Activated T-helper 17 cell treated with anti-CD3 and anti-CD28 coated beads, Interleukin-2, amount 50 U/mL, for 72 hours (primary cell): ENCODE results near the gene NDC1. TPM values are rescaled to one million over a fixed set of nuclear protein-coding genes. Genes with fewer than 3 reads are reported as not detected.

ENCODE experiments used
- ATAC-seq: fragments of 150-1000 bp; cut with Tn5 transposase; replicated peaks from 2 replicates; pipeline ENCODE4 v1.10.0; 2021; ENCODE audit warnings: mild to moderate bottlenecking, moderate library complexity
- H3K27ac Mint-ChIP-seq: one replicate; pipeline ENCODE4 v1.8.0; 2022; ENCODE audit warnings: mixed read lengths
- H3K27me3 Mint-ChIP-seq: one replicate; pipeline ENCODE4 v1.8.0; 2022; ENCODE audit warnings: mixed read lengths
- H3K36me3 Mint-ChIP-seq: one replicate; pipeline ENCODE4 v1.8.0; 2022; ENCODE audit warnings: low read depth, mild to moderate bottlenecking, mixed read lengths
- H3K4me1 Mint-ChIP-seq: one replicate; pipeline ENCODE4 v1.8.0; 2022; ENCODE audit warnings: mixed read lengths
- H3K4me3 Mint-ChIP-seq: one replicate; pipeline ENCODE4 v1.8.0; 2022; ENCODE audit warnings: mild to moderate bottlenecking, mixed read lengths
- H3K9me3 Mint-ChIP-seq: one replicate; pipeline ENCODE4 v1.8.0; 2022; ENCODE audit warnings: mixed read lengths
- total RNA-seq, 2 donors: library from RNA; stranded (reverse); gene quantifications; one replicate each; pipeline ENCODE4 v1.2.3, GENCODE V29; 2022

Gene NDC1
- total RNA-seq, 2 donors from 2014 or later: 23.3 to 44.5 TPM

GRCh38 chr1:53735681-53736080 lies 102.4 kb downstream of the NDC1 start:
- no peaks in the 10 kb centered on the region for H3K4me1 Mint-ChIP-seq
- H3K27me3 Mint-ChIP-seq: peaks cover 28% of the 10 kb centered on the region
- ATAC-seq: no peak
- H3K36me3 Mint-ChIP-seq: no peaks in the 10 kb centered on the region
- no peak overlapping the region for H3K4me3 Mint-ChIP-seq
- no peaks in the 10 kb centered on the region for H3K9me3 Mint-ChIP-seq
- H3K27ac Mint-ChIP-seq: no peak overlapping the region

DNA sequence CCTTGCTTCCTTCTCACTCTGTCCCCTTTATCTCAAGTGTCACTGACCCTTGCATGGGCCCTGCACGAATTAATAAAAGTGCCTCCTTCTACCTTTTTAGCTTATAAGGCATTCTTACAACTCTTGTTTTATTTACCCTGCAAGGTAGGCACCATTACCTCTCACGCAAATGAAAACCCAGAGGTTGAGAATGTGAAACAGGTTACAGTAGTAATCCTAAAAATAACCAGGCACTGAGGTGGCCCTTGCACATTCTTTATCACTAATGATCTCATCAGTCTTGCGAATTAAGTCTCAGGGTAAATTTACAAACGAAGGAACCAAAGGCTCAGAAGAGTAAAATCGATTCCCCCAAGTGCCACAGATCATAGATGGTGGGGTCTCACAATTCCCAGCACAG lies 102.8 kb downstream of the NDC1 start:
- Mint-ChIP-seq H3K27ac (no peak overlapping the region), H3K4me3 (no peak overlapping the region), H3K27me3 (peaks cover 28% of the 10 kb centered on the region), H3K9me3 (no peaks in the 10 kb centered on the region), H3K4me1 (no peaks in the 10 kb centered on the region), H3K36me3 (no peaks in the 10 kb centered on the region)
- ATAC-seq: no peak

- Mint-ChIP-seq H3K4me1 (no peaks in the 10 kb centered on the region), H3K9me3 (no peaks in the 10 kb centered on the region), H3K36me3 (no peaks in the 10 kb centered on the region), H3K27me3 (peaks cover 28% of the 10 kb centered on the region), H3K27ac (no peak overlapping the region), H3K4me3 (no peak overlapping the region)
- no peak for ATAC-seq
Observed at GRCh38 chr1:53734650-53735211, 103.4 kb downstream of the NDC1 start.

DNA sequence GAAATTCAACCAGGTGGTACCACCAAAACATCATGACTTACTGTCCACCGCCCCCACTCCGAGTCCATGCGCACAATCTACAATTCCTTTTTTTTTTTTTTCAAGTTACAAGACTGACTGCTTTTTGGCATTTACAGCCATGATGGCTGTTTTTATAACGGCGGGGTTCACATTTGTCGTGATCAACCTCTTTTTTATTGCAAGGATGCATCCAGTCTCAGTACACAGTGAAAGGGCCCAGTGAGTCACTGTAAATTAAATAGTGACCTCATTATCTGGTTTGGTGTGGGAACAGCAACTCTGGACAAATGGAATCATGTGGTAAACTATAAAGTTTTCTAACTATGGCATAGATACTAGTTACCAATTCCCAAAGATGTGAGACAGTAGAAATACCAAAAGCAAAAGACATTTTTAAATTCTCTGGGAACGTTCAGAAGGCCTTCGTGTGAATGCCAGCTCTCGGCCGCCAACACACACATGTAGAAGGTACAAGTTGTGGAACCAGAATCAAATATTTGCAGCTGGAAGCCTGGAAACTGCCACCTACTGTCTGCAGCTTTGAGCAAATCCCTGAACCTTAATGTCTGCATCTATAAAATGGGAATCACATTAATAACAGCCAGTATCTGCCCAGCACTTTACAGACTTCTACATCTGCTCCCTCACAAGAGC lies 104.0 kb downstream of the NDC1 start:
- H3K27ac Mint-ChIP-seq: no peak overlapping the region
- H3K9me3 Mint-ChIP-seq: no peaks in the 10 kb centered on the region
- H3K4me1 Mint-ChIP-seq: no peaks in the 10 kb centered on the region
- no peak overlapping the region for H3K4me3 Mint-ChIP-seq
- no peaks in the 10 kb centered on the region for H3K36me3 Mint-ChIP-seq
- H3K27me3 Mint-ChIP-seq: peaks cover 28% of the 10 kb centered on the region
- no peak for ATAC-seq

DNA sequence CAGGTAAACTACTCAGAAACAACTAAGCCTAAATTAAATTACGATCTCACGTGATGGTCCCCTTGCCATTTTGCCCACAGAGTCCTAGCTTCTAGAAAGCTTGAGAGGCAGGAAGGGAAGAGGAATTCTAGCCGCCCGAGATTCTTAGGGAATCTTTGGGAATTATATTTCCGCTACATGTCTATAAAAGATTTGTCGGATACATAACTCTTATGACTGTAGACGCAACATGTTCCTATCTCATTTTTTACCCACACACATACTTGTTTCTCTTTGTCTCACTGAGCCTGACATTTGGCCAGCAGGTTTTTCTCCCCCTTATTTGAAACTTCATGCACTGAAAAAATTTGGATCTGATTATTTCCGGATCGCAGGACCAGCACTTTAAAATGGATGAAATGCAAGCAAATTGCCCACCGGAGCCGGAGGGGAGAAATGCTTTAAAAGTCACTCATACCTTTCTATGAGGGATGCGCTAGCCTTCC lies 104.6 kb downstream of the NDC1 start:
- Mint-ChIP-seq H3K36me3 (no peaks in the 10 kb centered on the region), H3K27me3 (peaks cover 28% of the 10 kb centered on the region), H3K9me3 (no peaks in the 10 kb centered on the region), H3K4me3 (no peak overlapping the region), H3K4me1 (no peaks in the 10 kb centered on the region), H3K27ac (no peak overlapping the region)
- ATAC-seq: no peak

GRCh38 chr1:53732912-53733317 lies 105.2 kb downstream of the NDC1 start:
- H3K27ac Mint-ChIP-seq: no peak overlapping the region
- no peaks in the 10 kb centered on the region for H3K9me3 Mint-ChIP-seq
- H3K4me3 Mint-ChIP-seq: no peak overlapping the region
- H3K4me1 Mint-ChIP-seq: no peaks in the 10 kb centered on the region
- no peak for ATAC-seq
- no peaks in the 10 kb centered on the region for H3K36me3 Mint-ChIP-seq
- H3K27me3 Mint-ChIP-seq: peaks cover 28% of the 10 kb centered on the region

GRCh38 chr1:53732409-53732808 lies 105.7 kb downstream of the NDC1 start:
- no peak overlapping the region for H3K27ac Mint-ChIP-seq
- no peak for ATAC-seq
- no peaks in the 10 kb centered on the region for H3K36me3 Mint-ChIP-seq
- no peaks in the 10 kb centered on the region for H3K4me1 Mint-ChIP-seq
- peaks cover 28% of the 10 kb centered on the region for H3K27me3 Mint-ChIP-seq
- no peak overlapping the region for H3K4me3 Mint-ChIP-seq
- no peaks in the 10 kb centered on the region for H3K9me3 Mint-ChIP-seq

- H3K27me3 Mint-ChIP-seq: peaks cover 28% of the 10 kb centered on the region
- no peak for ATAC-seq
Observed at GRCh38 chr1:53731779-53732305, 106.3 kb downstream of the NDC1 start.

GRCh38 chr1:53731043-53731600 lies 107.0 kb downstream of the NDC1 start:
- no peak overlapping the region for H3K4me3 Mint-ChIP-seq
- no peaks in the 10 kb centered on the region for H3K4me1 Mint-ChIP-seq
- H3K9me3 Mint-ChIP-seq: no peaks in the 10 kb centered on the region
- H3K27me3 Mint-ChIP-seq: peaks cover 24% of the 10 kb centered on the region
- ATAC-seq: no peak
- H3K27ac Mint-ChIP-seq: no peak overlapping the region
- no peaks in the 10 kb centered on the region for H3K36me3 Mint-ChIP-seq

More at GRCh38 chr1:53731779-53732305, 106.3 kb downstream of the NDC1 start:
- no peak overlapping the region for H3K4me3 Mint-ChIP-seq
- no peak overlapping the region for H3K27ac Mint-ChIP-seq
- no peaks in the 10 kb centered on the region for H3K9me3 Mint-ChIP-seq
- H3K4me1 Mint-ChIP-seq: no peaks in the 10 kb centered on the region
- H3K36me3 Mint-ChIP-seq: no peaks in the 10 kb centered on the region

DNA sequence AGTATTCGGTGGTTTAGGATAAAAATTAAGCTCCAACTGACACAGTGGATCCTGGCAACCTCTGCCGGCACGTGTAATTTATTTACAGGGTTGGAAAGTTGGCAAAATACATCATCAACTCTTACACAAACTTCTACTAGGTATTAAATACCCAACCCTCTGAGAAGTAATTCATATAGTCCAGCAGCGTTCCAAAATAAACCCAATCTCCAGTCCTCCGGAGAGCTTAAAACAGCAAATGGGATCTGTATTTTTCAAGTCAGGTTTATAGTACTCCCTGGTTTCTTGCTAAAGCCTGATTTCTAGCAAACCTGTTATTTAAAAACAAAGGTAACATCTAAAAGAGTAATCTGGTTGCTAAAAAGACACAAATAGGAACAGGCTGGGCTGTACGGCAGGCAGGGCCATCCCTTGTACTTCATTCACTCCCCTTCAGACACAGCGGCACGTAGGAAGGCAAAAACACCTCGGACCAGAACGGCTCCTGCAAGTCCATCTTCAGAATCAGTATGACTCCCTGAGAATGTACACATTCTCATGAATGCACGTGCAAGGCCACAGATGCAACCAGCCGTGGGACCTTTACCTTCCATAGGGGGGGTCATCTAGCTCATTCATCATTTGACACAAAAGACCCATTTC lies 107.8 kb downstream of the NDC1 start:
- Mint-ChIP-seq H3K4me3 (no peak overlapping the region), H3K4me1 (no peaks in the 10 kb centered on the region), H3K27ac (no peak overlapping the region), H3K36me3 (no peaks in the 10 kb centered on the region), H3K9me3 (no peaks in the 10 kb centered on the region), H3K27me3 (peaks cover 16% of the 10 kb centered on the region)
- ATAC-seq: no peak

DNA sequence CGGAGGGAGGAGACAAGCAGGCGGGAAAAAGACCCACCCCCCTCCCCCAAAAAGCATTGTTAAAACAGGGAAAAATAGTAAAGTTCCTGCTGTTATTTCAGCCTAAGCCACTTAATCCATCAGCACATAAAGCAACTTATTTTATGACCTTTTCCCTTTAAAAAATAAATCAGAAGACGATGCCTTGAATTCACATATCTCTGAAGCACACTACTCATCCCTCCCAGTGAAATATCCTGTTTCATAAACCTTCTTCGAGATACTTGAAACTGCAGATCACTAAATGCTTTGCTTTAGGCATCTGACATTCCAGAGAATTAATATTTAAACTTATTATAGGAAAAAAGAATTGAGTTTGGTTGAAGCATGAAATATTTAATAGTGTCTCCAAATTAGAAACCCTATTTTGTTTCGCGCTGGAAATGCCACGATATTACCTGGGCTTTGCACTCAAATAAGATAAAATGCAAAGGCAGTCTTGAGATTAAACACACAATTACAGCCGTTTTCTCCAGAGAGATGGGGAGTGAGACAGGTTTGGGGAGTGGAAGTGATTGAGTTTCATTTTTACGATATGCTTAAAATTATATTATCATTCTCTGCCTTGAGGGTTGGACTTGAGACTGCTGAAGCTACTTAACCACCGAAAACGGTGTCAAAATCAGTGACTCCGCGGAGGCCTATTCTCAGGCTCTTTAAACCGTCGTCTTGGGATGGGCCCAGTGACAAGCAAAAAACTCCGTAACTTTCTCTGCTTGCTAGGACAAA lies 108.5 kb downstream of the NDC1 start:
- Mint-ChIP-seq H3K36me3 (no peaks in the 10 kb centered on the region), H3K27me3 (peaks cover 9% of the 10 kb centered on the region), H3K4me1 (no peaks in the 10 kb centered on the region), H3K9me3 (no peaks in the 10 kb centered on the region), H3K4me3 (no peak overlapping the region), H3K27ac (no peak overlapping the region)
- ATAC-seq: no peak

DNA sequence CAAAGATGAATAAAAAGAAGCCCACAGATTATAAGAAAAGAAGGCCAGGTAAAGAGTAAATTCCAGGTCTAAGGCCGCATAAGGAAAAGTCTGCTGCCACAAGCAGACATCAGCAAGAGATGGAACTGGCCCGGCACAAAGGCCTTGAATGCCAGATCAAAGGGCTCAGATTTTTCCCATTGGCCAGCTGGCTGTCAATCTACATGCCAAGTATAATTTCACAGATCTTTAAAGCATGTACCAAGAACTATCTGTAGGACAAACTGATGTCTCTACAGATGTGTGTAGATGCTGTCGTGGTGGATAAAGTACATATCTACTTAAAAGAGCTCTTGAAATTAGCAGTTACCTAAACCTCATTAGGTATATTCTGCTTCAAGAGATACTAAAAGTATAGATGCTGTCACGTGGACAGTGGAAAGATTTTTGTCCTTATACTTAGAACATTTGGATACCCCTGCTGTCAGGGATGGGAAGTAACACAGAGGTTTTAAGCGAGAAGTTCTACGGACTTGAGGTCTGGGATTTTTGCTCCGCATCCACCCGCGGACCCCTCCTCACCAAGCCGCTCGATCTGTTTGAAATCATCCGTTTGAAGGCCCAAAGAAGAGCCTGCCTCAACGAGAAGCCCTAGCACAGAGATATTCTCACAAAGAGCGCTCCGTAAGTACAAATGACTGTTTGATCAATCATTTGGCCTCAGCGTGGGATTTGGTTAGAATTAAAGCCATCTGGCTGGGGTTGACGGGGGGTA lies 109.2 kb downstream of the NDC1 start:
- peaks cover 6% of the 10 kb centered on the region for H3K27me3 Mint-ChIP-seq

GRCh38 chr1:53728196-53728595 lies 109.9 kb downstream of the NDC1 start:
- Mint-ChIP-seq H3K27me3 (peaks cover 6% of the 10 kb centered on the region), H3K9me3 (no peaks in the 10 kb centered on the region), H3K36me3 (no peaks in the 10 kb centered on the region), H3K4me1 (no peaks in the 10 kb centered on the region), H3K27ac (no peak overlapping the region), H3K4me3 (no peak overlapping the region)
- ATAC-seq: no peak

More for the DNA sequence above, 109.2 kb downstream of the NDC1 start:
- no peak overlapping the region for H3K27ac Mint-ChIP-seq
- no peak for ATAC-seq
- no peaks in the 10 kb centered on the region for H3K4me1 Mint-ChIP-seq
- no peak overlapping the region for H3K4me3 Mint-ChIP-seq
- H3K9me3 Mint-ChIP-seq: no peaks in the 10 kb centered on the region
- H3K36me3 Mint-ChIP-seq: no peaks in the 10 kb centered on the region
